Measurements from ENCODE around the gene PNPLA1.

DNA sequence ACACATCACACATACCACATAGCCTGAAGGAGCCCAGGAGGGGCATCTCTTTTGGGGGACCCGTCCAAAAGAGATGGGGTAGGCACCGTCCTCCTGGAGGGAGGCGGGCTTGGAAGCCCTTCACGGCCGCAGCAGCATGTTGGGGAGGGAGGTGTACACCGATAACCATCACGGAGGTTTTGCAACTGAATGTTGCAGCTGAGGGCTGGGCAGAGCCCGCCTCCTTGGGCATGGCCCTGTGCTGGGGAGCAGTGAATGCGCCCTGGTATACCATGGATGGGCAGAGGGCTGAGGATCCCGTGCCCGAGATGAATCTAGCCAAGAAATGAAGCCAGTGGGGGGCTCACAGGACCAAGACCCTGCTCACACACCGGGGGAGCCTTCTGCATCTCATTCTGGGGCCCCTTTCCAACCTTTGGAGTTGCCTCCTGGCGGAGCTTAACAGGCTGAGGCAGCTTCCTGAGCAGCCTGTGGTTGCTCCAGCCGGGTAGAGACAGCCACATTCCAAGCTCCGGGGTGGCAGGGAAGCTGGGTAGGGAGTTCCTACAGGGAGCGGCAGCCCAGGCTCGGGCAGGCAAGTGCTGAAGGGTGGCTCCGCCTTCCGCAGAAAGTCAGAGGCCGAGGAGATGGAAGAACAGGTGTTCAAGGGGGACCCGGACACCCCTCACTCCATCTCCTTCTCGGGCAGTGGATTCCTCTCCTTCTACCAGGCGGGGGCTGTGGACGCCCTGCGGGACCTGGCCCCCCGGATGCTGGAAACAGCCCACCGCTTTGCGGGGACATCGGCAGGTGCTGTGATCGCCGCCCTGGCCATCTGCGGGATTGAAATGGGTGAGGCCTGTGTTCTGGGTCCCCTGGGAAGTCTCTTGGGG, at the start of gene PNPLA1:
- TF ChIP-seq, protein P1, sequence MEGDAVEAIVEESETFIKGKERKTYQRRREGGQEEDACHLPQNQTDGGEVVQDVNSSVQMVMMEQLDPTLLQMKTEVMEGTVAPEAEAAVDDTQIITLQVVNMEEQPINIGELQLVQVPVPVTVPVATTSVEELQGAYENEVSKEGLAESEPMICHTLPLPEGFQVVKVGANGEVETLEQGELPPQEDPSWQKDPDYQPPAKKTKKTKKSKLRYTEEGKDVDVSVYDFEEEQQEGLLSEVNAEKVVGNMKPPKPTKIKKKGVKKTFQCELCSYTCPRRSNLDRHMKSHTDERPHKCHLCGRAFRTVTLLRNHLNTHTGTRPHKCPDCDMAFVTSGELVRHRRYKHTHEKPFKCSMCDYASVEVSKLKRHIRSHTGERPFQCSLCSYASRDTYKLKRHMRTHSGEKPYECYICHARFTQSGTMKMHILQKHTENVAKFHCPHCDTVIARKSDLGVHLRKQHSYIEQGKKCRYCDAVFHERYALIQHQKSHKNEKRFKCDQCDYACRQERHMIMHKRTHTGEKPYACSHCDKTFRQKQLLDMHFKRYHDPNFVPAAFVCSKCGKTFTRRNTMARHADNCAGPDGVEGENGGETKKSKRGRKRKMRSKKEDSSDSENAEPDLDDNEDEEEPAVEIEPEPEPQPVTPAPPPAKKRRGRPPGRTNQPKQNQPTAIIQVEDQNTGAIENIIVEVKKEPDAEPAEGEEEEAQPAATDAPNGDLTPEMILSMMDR (IDR thresholded peaks at IDR 0.05), result peak in 1 of 6 experiments; percentile 16
- TF ChIP-seq POLR2A (IDR thresholded peaks at IDR 0.05), result no peak

Data from esophagus squamous epithelium (tissue), 4 donors.